HEK293 (cell line): Measurements from ENCODE around the gene SREBF2.
A peak's percentile ranks its signal among the peaks of the same experiment; 100 is the strongest.

ENCODE experiments used
- CTCF ChIA-PET: fragments of 350-600 bp; formaldehyde crosslinking; extraction: SDS; loops from one replicate; lab custom pipeline; 2021; ENCODE audit warnings: antibody characterized with exemption; lab: Yijun Ruan, JAX
- POLR2A ChIA-PET: fragments of 300-600 bp; formaldehyde crosslinking; extraction: SDS; loops from one replicate; lab custom pipeline; 2020; ENCODE audit warnings: antibody characterized with exemption, inconsistent platforms; lab: Yijun Ruan, JAX
- H3K27ac ChIP-seq: fragments of 200-500 bp; sonication (Bioruptor generic); 2 replicates; pipeline ENCODE4 v1.5.1; 2014; ENCODE audit warnings: low read depth, low read length, control low read depth, inconsistent platforms; ENCODE audit errors: extremely low read depth
- H3K36me3 ChIP-seq, 2 experiments: fragments of 200-500 bp in 1 of 2; sonication (Bioruptor generic) in 1 of 2; 1 replicate in 1 of 2; 2 replicates in 1 of 2; pipeline ENCODE4 v1.5.1; 2014 to 2017; ENCODE audit warnings: inconsistent platforms in 2 of 2, low read length in 2 of 2; ENCODE audit not compliant: control insufficient read depth in 2 of 2, insufficient read depth in 1 of 2
- H3K4me1 ChIP-seq: fragments of 200-500 bp; sonication (Bioruptor generic); 2 replicates; pipeline ENCODE4 v1.5.1; 2014; ENCODE audit warnings: mild to moderate bottlenecking, low read length, inconsistent platforms; ENCODE audit not compliant: control insufficient read depth, insufficient read depth
- H3K4me3 ChIP-seq: 2 replicates; pipeline ENCODE4 v1.5.1; 2011; ENCODE audit warnings: low read depth, mild to moderate bottlenecking, control low read depth, low read length, moderate library complexity
- H3K9me3 ChIP-seq: fragments of 200-500 bp; sonication (Bioruptor generic); 2 replicates; pipeline ENCODE4 v1.5.1; 2014; ENCODE audit warnings: low read depth, low read length, inconsistent platforms; ENCODE audit not compliant: control insufficient read depth, insufficient read depth
- GLI2 ChIP-seq: fragments of 450-650 bp; formaldehyde crosslinking; IDR thresholded peaks from 2 replicates; pipeline ENCODE4; 2017; ENCODE audit warnings: missing biosample characterization, missing genetic modification characterization, low read depth, borderline replicate concordance
- GLI4 ChIP-seq: fragments of 450-650 bp; formaldehyde crosslinking; IDR thresholded peaks from 2 replicates; pipeline ENCODE4 v1.5.1; 2016; ENCODE audit warnings: missing biosample characterization, missing genetic modification characterization
- GLIS1 ChIP-seq: fragments of 450-650 bp; formaldehyde crosslinking; IDR thresholded peaks from 2 replicates; pipeline ENCODE4 v1.5.1; 2016; ENCODE audit warnings: missing biosample characterization, missing genetic modification characterization
- KLF1 ChIP-seq: fragments of 450-650 bp; formaldehyde crosslinking; IDR thresholded peaks from 2 replicates; pipeline ENCODE4 v1.5.1; 2016; ENCODE audit warnings: missing biosample characterization, missing genetic modification characterization
- KLF16 ChIP-seq: fragments of 450-650 bp; formaldehyde crosslinking; IDR thresholded peaks from 2 replicates; pipeline ENCODE4 v1.5.1; 2017; ENCODE audit warnings: missing biosample characterization, missing genetic modification characterization
- SCRT1 ChIP-seq: fragments of 450-650 bp; formaldehyde crosslinking; IDR thresholded peaks from 2 replicates; pipeline ENCODE4 v1.5.1; 2016; ENCODE audit warnings: missing biosample characterization, missing genetic modification characterization, borderline replicate concordance
- SETDB1 ChIP-seq: IDR thresholded peaks from one replicate; pipeline ENCODE4 v1.6.1; 2017; ENCODE audit warnings: mild to moderate bottlenecking, low read length, moderate library complexity, mixed read lengths; ENCODE audit not compliant: insufficient read length
- YY1 ChIP-seq: fragments of 450-650 bp; formaldehyde crosslinking; IDR thresholded peaks from 2 replicates; pipeline ENCODE4 v1.5.1; 2018; ENCODE audit warnings: missing biosample characterization, missing genetic modification characterization
- ZBTB17 ChIP-seq: fragments of 450-650 bp; formaldehyde crosslinking; IDR thresholded peaks from 2 replicates; pipeline ENCODE4 v1.5.1; 2016; ENCODE audit warnings: missing biosample characterization, missing genetic modification characterization
- ZBTB20 ChIP-seq: fragments of 450-650 bp; formaldehyde crosslinking; IDR thresholded peaks from 2 replicates; pipeline ENCODE4 v1.5.1; 2016; ENCODE audit warnings: missing biosample characterization, missing genetic modification characterization
- ZFP3 ChIP-seq: fragments of 450-650 bp; formaldehyde crosslinking; IDR thresholded peaks from 2 replicates; pipeline ENCODE4 v1.5.1; 2016; ENCODE audit warnings: low read depth, missing biosample characterization, missing genetic modification characterization
- ZNF138 ChIP-seq: fragments of 450-650 bp; formaldehyde crosslinking; IDR thresholded peaks from 2 replicates; pipeline ENCODE4 v1.5.1; 2016; ENCODE audit warnings: missing biosample characterization, missing genetic modification characterization, borderline replicate concordance
- ZNF155 ChIP-seq: fragments of 450-650 bp; formaldehyde crosslinking; IDR thresholded peaks from 2 replicates; pipeline ENCODE4 v1.5.1; 2016; ENCODE audit warnings: missing biosample characterization, missing genetic modification characterization
- ZNF274 ChIP-seq, 2 experiments: fragments of 200-500 bp in 1 of 2; fragments of 450-650 bp in 1 of 2; sonication (Bioruptor generic) in 1 of 2; formaldehyde crosslinking in 1 of 2; IDR thresholded peaks; 2 replicates each; pipeline versions ENCODE4 v1.5.1 to v1.6.1; 2014 to 2016; ENCODE audit warnings: borderline replicate concordance in 1 of 2, inconsistent platforms in 1 of 2, low read length in 1 of 2, missing biosample characterization in 1 of 2, missing genetic modification characterization in 1 of 2
- ZNF529 ChIP-seq: fragments of 450-650 bp; formaldehyde crosslinking; IDR thresholded peaks from 2 replicates; pipeline ENCODE4 v1.5.1; 2017; ENCODE audit warnings: missing genetic modification characterization, missing biosample characterization; ENCODE audit not compliant: insufficient replicate concordance
- ZNF548 ChIP-seq: fragments of 450-650 bp; formaldehyde crosslinking; IDR thresholded peaks from 2 replicates; pipeline ENCODE4 v1.5.1; 2016; ENCODE audit warnings: missing biosample characterization, missing genetic modification characterization
- ZNF785 ChIP-seq: fragments of 450-650 bp; formaldehyde crosslinking; IDR thresholded peaks from 2 replicates; pipeline ENCODE4 v1.5.1; 2016; ENCODE audit warnings: missing biosample characterization, missing genetic modification characterization
- ZXDB ChIP-seq: fragments of 450-650 bp; formaldehyde crosslinking; IDR thresholded peaks from 2 replicates; pipeline ENCODE4 v1.5.1; 2016; ENCODE audit warnings: missing biosample characterization, missing genetic modification characterization
- TF ChIP-seq, protein P1 (sequence below): fragments of 450-650 bp; formaldehyde crosslinking; IDR thresholded peaks from 2 replicates; pipeline ENCODE4 v1.5.1; 2016; ENCODE audit warnings: missing biosample characterization, missing genetic modification characterization
- TF ChIP-seq, protein P2 (sequence below): fragments of 450-650 bp; formaldehyde crosslinking; IDR thresholded peaks from 2 replicates; pipeline ENCODE4 v1.5.1; 2016; ENCODE audit warnings: missing biosample characterization, missing genetic modification characterization
- TF ChIP-seq, protein P3 (sequence below): fragments of 450-650 bp; formaldehyde crosslinking; IDR thresholded peaks from 2 replicates; pipeline ENCODE4 v1.5.1; 2017; ENCODE audit warnings: missing biosample characterization, missing genetic modification characterization
- TF ChIP-seq, protein P4 (sequence below): fragments of 450-650 bp; formaldehyde crosslinking; IDR thresholded peaks from 2 replicates; pipeline ENCODE4 v1.5.0; 2017; ENCODE audit warnings: missing biosample characterization, missing genetic modification characterization, borderline replicate concordance
- TF ChIP-seq, protein P5 (sequence below): sonication (generic); formaldehyde crosslinking; IDR thresholded peaks from 2 replicates; pipeline ENCODE4 v1.8.1; 2022; ENCODE audit warnings: mild to moderate bottlenecking, moderate library complexity, missing genetic modification reagents
- TF ChIP-seq, protein P6 (sequence below): fragments of 450-650 bp; formaldehyde crosslinking; IDR thresholded peaks from 2 replicates; pipeline ENCODE4 v1.5.1; 2017; ENCODE audit warnings: missing biosample characterization, missing genetic modification characterization
- TF ChIP-seq, protein P7 (sequence below): fragments of 450-650 bp; IDR thresholded peaks from 2 replicates; pipeline ENCODE4 v1.5.1; 2018; ENCODE audit warnings: missing biosample characterization, mild to moderate bottlenecking, missing genetic modification characterization

The SREBF2 gene

DNA sequence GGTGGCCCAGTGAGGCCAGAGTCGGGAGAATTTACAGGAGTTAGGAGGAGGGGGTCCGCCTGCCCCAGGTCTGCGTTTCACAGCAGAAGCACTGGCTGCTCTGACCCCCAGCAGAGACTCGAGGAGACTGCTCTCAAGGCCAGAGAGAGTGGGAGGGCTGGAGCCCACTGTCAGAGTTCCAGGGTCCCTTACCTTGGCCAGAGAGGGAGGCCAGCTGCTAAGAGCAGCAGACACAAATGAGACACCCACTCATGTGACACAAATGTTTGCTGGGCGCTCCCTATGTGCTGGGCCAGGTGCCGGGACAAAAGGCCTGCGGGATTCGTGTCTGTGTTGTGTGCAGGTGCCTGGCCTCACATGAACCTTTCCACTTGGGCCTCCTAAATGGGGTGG lies 96.5 kb downstream of the SREBF2 start:
- no peak overlapping the region for H3K27ac ChIP-seq
- no peaks in the 10 kb centered on the region for H3K9me3 ChIP-seq
- H3K36me3 ChIP-seq: peaks cover 5 to 24% of the 10 kb centered on the region in 2 experiments; a peak in 2 of 3 replicates
- ChIA-PET POLR2A (interaction anchor here (0.5 to 4.3 kb wide), 4 partner anchors 14 to 241 kb away, joined by 3 to 27 read pairs (median 4); partner anchors contain the start of genes CENPM and SNU13), CTCF (interaction anchor here (0.7 to 1.4 kb wide), 2 partner anchors 18 to 232 kb away, joined by 3 to 6 read pairs; no protein-coding TSS in a partner anchor)
- peaks cover 2% of the 10 kb centered on the region; the same call in 1 of the 2 replicates for H3K4me1 ChIP-seq
- H3K4me3 ChIP-seq: no peak overlapping the region
- TF ChIP-seq ZNF785 (tag by site-specific recombination) (no peak), ZFP3 (no peak), GLI2 (tag by site-specific recombination) (no peak), ZNF529 (tag by site-specific recombination) (no peak), SCRT1 (tag by site-specific recombination) (no peak), SETDB1 (no peak), YY1 (tag by site-specific recombination) (no peak), KLF1 (tag by site-specific recombination) (no peak), GLI4 (no peak), ZNF274 (IDR thresholded peaks at IDR 0.05; ENCODE audit: low read length) (no peak), ZNF274 (tag by site-specific recombination; IDR thresholded peaks at IDR 0.05; ENCODE audit: borderline replicate concordance) (no peak), ZNF138 (no peak), ZNF548 (tag by site-specific recombination) (no peak), ZBTB17 (tag by site-specific recombination) (0 out of 2 replicates have a peak, but pooled peaks have one; percentile 11), GLIS1 (peak; percentile 71), ZNF155 (no peak), ZBTB20 (tag by site-specific recombination) (peak; percentile 52; the same call in 1 of the 2 replicates), KLF16 (tag by site-specific recombination) (no peak), ZXDB (tag by site-specific recombination) (no peak)
- TF ChIP-seq, protein P1, sequence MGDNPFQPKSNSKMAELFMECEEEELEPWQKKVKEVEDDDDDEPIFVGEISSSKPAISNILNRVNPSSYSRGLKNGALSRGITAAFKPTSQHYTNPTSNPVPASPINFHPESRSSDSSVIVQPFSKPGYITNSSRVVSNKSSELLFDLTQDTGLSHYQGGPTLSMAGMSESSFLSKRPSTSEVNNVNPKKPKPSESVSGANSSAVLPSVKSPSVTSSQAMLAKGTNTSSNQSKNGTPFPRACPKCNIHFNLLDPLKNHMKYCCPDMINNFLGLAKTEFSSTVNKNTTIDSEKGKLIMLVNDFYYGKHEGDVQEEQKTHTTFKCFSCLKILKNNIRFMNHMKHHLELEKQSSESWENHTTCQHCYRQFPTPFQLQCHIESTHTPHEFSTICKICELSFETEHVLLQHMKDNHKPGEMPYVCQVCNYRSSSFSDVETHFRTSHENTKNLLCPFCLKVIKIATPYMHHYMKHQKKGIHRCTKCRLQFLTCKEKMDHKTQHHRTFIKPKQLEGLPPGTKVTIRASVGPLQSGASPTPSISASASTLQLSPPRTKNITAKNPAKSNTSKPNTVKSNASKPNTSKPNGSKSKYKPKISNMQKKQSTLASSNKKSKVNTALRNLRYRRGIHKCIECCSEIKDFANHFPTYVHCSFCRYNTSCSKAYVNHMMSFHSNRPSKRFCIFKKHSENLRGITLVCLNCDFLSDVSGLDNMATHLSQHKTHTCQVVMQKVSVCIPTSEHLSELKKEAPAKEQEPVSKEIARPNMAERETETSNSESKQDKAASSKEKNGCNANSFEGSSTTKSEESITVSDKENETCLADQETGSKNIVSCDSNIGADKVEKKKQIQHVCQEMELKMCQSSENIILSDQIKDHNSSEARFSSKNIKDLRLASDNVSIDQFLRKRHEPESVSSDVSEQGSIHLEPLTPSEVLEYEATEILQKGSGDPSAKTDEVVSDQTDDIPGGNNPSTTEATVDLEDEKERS (tag by site-specific recombination): no peak
- TF ChIP-seq, protein P2, sequence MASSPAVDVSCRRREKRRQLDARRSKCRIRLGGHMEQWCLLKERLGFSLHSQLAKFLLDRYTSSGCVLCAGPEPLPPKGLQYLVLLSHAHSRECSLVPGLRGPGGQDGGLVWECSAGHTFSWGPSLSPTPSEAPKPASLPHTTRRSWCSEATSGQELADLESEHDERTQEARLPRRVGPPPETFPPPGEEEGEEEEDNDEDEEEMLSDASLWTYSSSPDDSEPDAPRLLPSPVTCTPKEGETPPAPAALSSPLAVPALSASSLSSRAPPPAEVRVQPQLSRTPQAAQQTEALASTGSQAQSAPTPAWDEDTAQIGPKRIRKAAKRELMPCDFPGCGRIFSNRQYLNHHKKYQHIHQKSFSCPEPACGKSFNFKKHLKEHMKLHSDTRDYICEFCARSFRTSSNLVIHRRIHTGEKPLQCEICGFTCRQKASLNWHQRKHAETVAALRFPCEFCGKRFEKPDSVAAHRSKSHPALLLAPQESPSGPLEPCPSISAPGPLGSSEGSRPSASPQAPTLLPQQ (tag by site-specific recombination): no peak
- TF ChIP-seq, protein P3, sequence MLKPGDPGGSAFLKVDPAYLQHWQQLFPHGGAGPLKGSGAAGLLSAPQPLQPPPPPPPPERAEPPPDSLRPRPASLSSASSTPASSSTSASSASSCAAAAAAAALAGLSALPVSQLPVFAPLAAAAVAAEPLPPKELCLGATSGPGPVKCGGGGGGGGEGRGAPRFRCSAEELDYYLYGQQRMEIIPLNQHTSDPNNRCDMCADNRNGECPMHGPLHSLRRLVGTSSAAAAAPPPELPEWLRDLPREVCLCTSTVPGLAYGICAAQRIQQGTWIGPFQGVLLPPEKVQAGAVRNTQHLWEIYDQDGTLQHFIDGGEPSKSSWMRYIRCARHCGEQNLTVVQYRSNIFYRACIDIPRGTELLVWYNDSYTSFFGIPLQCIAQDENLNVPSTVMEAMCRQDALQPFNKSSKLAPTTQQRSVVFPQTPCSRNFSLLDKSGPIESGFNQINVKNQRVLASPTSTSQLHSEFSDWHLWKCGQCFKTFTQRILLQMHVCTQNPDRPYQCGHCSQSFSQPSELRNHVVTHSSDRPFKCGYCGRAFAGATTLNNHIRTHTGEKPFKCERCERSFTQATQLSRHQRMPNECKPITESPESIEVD (tag by site-specific recombination): no peak
- TF ChIP-seq, protein P4, sequence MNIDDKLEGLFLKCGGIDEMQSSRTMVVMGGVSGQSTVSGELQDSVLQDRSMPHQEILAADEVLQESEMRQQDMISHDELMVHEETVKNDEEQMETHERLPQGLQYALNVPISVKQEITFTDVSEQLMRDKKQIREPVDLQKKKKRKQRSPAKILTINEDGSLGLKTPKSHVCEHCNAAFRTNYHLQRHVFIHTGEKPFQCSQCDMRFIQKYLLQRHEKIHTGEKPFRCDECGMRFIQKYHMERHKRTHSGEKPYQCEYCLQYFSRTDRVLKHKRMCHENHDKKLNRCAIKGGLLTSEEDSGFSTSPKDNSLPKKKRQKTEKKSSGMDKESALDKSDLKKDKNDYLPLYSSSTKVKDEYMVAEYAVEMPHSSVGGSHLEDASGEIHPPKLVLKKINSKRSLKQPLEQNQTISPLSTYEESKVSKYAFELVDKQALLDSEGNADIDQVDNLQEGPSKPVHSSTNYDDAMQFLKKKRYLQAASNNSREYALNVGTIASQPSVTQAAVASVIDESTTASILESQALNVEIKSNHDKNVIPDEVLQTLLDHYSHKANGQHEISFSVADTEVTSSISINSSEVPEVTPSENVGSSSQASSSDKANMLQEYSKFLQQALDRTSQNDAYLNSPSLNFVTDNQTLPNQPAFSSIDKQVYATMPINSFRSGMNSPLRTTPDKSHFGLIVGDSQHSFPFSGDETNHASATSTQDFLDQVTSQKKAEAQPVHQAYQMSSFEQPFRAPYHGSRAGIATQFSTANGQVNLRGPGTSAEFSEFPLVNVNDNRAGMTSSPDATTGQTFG (tag by site-specific recombination): no peak
- TF ChIP-seq, protein P5, sequence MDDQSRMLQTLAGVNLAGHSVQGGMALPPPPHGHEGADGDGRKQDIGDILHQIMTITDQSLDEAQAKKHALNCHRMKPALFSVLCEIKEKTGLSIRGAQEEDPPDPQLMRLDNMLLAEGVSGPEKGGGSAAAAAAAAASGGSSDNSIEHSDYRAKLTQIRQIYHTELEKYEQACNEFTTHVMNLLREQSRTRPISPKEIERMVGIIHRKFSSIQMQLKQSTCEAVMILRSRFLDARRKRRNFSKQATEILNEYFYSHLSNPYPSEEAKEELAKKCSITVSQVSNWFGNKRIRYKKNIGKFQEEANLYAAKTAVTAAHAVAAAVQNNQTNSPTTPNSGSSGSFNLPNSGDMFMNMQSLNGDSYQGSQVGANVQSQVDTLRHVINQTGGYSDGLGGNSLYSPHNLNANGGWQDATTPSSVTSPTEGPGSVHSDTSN (CRISPR knock-in tag): no peak
- TF ChIP-seq, protein P6, sequence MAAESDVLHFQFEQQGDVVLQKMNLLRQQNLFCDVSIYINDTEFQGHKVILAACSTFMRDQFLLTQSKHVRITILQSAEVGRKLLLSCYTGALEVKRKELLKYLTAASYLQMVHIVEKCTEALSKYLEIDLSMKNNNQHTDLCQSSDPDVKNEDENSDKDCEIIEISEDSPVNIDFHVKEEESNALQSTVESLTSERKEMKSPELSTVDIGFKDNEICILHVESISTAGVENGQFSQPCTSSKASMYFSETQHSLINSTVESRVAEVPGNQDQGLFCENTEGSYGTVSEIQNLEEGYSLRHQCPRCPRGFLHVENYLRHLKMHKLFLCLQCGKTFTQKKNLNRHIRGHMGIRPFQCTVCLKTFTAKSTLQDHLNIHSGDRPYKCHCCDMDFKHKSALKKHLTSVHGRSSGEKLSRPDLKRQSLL (tag by site-specific recombination): no peak
- TF ChIP-seq, protein P7, sequence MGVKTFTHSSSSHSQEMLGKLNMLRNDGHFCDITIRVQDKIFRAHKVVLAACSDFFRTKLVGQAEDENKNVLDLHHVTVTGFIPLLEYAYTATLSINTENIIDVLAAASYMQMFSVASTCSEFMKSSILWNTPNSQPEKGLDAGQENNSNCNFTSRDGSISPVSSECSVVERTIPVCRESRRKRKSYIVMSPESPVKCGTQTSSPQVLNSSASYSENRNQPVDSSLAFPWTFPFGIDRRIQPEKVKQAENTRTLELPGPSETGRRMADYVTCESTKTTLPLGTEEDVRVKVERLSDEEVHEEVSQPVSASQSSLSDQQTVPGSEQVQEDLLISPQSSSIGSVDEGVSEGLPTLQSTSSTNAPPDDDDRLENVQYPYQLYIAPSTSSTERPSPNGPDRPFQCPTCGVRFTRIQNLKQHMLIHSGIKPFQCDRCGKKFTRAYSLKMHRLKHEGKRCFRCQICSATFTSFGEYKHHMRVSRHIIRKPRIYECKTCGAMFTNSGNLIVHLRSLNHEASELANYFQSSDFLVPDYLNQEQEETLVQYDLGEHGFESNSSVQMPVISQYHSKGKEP: no peak
